ENCODE data around the gene PTPRJ. TPM values are rescaled to one million over a fixed set of nuclear protein-coding genes. Genes with fewer than 3 reads are reported as not detected.

PTPRJ gene
- total and polyA plus RNA-seq, 9 of the 15 experiments (the other 6 are each of a cell fraction or from before 2014, with no cell fraction given) = 0.56 to 10.7 (median 4.8) TPM

- TF ChIP-seq ZNF316 (IDR thresholded peaks at IDR 0.05) (no peak), STAT5B (CRISPR knock-in tag; IDR thresholded peaks at IDR 0.05) (no peak), CEBPZ (IDR thresholded peaks at IDR 0.05; ENCODE audit: borderline replicate concordance, low read depth, low read length) (no peak), FOS (IDR thresholded peaks at IDR 0.05; ENCODE audit: extremely low read depth, insufficient read length) (no peak), ID3 (CRISPR knock-in tag; IDR thresholded peaks at IDR 0.05) (no peak), ID3 (tag; IDR thresholded peaks at IDR 0.05) (no peak), ARID1B (IDR thresholded peaks at IDR 0.05) (no peak), TGIF2 (CRISPR knock-in tag; IDR thresholded peaks at IDR 0.05) (no peak), GABPA (tag; conservative IDR thresholded peaks at IDR 0.05; ENCODE audit: low read depth) (peak; percentile 32; the same call in 1 of the 2 replicates), MCM2 (IDR thresholded peaks at IDR 0.05; ENCODE audit: low read depth) (no peak), ETS1 (conservative IDR thresholded peaks at IDR 0.05; ENCODE audit: control insufficient read depth, low read depth, low read length) (no peak)
- TF ChIP-seq, protein P1, sequence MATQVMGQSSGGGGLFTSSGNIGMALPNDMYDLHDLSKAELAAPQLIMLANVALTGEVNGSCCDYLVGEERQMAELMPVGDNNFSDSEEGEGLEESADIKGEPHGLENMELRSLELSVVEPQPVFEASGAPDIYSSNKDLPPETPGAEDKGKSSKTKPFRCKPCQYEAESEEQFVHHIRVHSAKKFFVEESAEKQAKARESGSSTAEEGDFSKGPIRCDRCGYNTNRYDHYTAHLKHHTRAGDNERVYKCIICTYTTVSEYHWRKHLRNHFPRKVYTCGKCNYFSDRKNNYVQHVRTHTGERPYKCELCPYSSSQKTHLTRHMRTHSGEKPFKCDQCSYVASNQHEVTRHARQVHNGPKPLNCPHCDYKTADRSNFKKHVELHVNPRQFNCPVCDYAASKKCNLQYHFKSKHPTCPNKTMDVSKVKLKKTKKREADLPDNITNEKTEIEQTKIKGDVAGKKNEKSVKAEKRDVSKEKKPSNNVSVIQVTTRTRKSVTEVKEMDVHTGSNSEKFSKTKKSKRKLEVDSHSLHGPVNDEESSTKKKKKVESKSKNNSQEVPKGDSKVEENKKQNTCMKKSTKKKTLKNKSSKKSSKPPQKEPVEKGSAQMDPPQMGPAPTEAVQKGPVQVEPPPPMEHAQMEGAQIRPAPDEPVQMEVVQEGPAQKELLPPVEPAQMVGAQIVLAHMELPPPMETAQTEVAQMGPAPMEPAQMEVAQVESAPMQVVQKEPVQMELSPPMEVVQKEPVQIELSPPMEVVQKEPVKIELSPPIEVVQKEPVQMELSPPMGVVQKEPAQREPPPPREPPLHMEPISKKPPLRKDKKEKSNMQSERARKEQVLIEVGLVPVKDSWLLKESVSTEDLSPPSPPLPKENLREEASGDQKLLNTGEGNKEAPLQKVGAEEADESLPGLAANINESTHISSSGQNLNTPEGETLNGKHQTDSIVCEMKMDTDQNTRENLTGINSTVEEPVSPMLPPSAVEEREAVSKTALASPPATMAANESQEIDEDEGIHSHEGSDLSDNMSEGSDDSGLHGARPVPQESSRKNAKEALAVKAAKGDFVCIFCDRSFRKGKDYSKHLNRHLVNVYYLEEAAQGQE (IDR thresholded peaks at IDR 0.05; ENCODE audit: borderline replicate concordance) = no peak
- TF ChIP-seq, protein P1 (CRISPR knock-in tag; IDR thresholded peaks at IDR 0.05; ENCODE audit: low read depth) = no peak
- TF ChIP-seq, protein P2, sequence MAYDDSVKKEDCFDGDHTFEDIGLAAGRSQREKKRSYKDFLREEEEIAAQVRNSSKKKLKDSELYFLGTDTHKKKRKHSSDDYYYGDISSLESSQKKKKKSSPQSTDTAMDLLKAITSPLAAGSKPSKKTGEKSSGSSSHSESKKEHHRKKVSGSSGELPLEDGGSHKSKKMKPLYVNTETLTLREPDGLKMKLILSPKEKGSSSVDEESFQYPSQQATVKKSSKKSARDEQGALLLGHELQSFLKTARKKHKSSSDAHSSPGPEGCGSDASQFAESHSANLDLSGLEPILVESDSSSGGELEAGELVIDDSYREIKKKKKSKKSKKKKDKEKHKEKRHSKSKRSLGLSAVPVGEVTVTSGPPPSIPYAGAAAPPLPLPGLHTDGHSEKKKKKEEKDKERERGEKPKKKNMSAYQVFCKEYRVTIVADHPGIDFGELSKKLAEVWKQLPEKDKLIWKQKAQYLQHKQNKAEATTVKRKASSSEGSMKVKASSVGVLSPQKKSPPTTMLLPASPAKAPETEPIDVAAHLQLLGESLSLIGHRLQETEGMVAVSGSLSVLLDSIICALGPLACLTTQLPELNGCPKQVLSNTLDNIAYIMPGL (CRISPR knock-in tag; IDR thresholded peaks at IDR 0.05) = no peak
These were observed 19.0 kb upstream of the PTPRJ start (continued) for GRCh38 chr11:47961383-47961782.

Measured in K562 (cell line).